Caco-2 (cell line): ENCODE measurements around the gene VENTX. TPM values are rescaled to one million over a fixed set of nuclear protein-coding genes. Genes with fewer than 3 reads are reported as not detected.

Experiments used
- BruUV-seq: library from RNA; stranded (reverse); fragments of 400-500 nt; replicated peaks from 2 replicates; lab custom pipeline; 2021; lab: Mats Ljungman, UMichigan
- CTCF ChIA-PET: fragments of 300-600 bp; sonication (Branson Sonifier 250); formaldehyde crosslinking; loops from one replicate; lab custom pipeline; 2022; ENCODE audit warnings: antibody characterized with exemption; lab: Charles Lee
- POLR2A ChIA-PET: fragments of 300-600 bp; sonication (Branson Sonifier 250); formaldehyde crosslinking; loops from one replicate; lab custom pipeline; 2022; ENCODE audit warnings: antibody characterized with exemption; lab: Charles Lee
- DNase-seq, 2 experiments: peaks; one replicate each; pipeline versions ENCODE4 v3.0.0 to v3.0.0-alpha.2; 2020 to 2022
- H3K27me3 ChIP-seq: replicated peaks from 2 replicates; pipeline ENCODE4 v1.6.0; 2011; ENCODE audit warnings: low read length; ENCODE audit not compliant: control insufficient read depth, insufficient read depth
- H3K36me3 ChIP-seq: 2 replicates; pipeline ENCODE4 v1.5.1; 2011; ENCODE audit warnings: low read length; ENCODE audit not compliant: control insufficient read depth, insufficient read depth
- H3K4me1 ChIP-seq: fragments of 250-450 bp; sonication (Bioruptor Pico); 2 replicates; pipeline ENCODE4 v1.5.1; 2020; ENCODE audit warnings: mild to moderate bottlenecking
- H3K4me3 ChIP-seq: 2 replicates; pipeline ENCODE4 v1.5.1; 2011; ENCODE audit warnings: low read depth, mild to moderate bottlenecking, control low read depth, low read length
- H3K9me3 ChIP-seq: fragments of 250-450 bp; sonication (Bioruptor Pico); 2 replicates; pipeline ENCODE4 v1.5.1; 2020; ENCODE audit warnings: mild to moderate bottlenecking, moderate library complexity
- H3K27ac Mint-ChIP-seq: one replicate; pipeline ENCODE4 v1.8.0; 2022; ENCODE audit warnings: mixed read lengths; ENCODE audit not compliant: unreplicated experiment
- H3K27me3 Mint-ChIP-seq: one replicate; pipeline ENCODE4 v1.8.0; 2022; ENCODE audit warnings: mixed read lengths; ENCODE audit not compliant: insufficient read depth, unreplicated experiment
- H3K36me3 Mint-ChIP-seq: one replicate; pipeline ENCODE4 v1.8.0; 2022; ENCODE audit warnings: mild to moderate bottlenecking, mixed read lengths; ENCODE audit not compliant: insufficient read depth, unreplicated experiment
- H3K4me1 Mint-ChIP-seq: one replicate; pipeline ENCODE4 v1.8.0; 2022; ENCODE audit warnings: low read depth, mixed read lengths; ENCODE audit not compliant: unreplicated experiment
- H3K4me3 Mint-ChIP-seq: one replicate; pipeline ENCODE4 v1.8.0; 2022; ENCODE audit warnings: mild to moderate bottlenecking, moderate library complexity, mixed read lengths; ENCODE audit not compliant: unreplicated experiment
- H3K9me3 Mint-ChIP-seq: one replicate; pipeline ENCODE4 v1.8.0; 2022; ENCODE audit warnings: mixed read lengths; ENCODE audit not compliant: unreplicated experiment
- intact Hi-C: fragments of 100-400 bp; cut with micrococcal nuclease; formaldehyde crosslinking; loops from one replicate; pipeline ENCODE4 v1.10.0; 2022; ENCODE audit not compliant: unreplicated experiment
- total RNA-seq: library from RNA; stranded (reverse); gene quantifications from 2 replicates; pipeline ENCODE4 v1.2.3, GENCODE V29; 2022
- TF ChIP-seq, protein P1 (sequence below), 2 experiments: fragments of 200-600 bp in 1 of 2; IDR thresholded peaks; 1 replicate in 1 of 2; 2 replicates in 1 of 2; pipeline versions ENCODE4 v1.5.1 to v1.8.0; 2011 to 2022; ENCODE audit warnings: antibody characterized with exemption in 1 of 2, control low read depth in 1 of 2, inconsistent platforms in 1 of 2, low read depth in 1 of 2, low read length in 1 of 2, mild to moderate bottlenecking in 1 of 2, moderate library complexity in 1 of 2; ENCODE audit not compliant: insufficient read depth in 1 of 2, severe bottlenecking in 1 of 2, unreplicated experiment in 1 of 2

Gene VENTX
- total RNA-seq, 1 experiment from 2014 or later = not detected

DNA sequence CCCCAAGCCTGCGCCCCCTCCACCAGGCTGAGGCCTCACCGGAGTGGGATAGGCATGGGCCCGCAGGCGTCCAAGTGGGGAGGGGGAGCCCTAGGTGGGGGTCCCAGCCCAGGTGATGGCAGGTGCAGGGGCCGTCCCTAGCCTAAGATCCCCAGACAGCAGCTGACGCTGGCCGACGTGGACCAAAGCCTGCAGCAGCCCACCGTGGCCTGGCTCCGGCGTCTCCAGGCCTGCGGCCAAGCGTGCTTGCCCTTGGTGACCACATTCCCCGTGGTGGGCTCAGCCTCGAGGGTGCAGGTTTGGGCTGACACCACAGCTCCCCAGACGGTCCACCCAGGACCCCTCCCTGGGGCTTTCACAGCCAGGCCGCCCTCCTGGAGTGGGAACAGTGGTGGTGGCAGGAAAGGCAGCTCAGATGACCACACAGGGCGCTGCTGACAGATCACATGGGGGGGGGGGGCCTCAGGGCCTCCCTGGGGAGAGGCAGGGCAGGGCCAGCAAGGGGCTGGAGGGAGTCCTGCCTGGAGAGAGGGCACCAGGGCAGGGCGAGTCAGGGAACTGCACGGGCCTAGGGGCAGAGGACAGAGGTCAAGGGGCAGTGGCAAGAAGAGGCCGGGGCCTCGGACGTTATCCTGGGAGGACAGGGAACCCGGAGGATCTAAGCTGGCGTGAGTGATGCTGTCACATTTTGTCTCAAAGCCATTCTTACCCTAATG, 39.8 kb downstream of the VENTX start:
- POLR2A ChIA-PET = interaction anchor here (0.6 kb wide), 1 partner anchor 62 kb away, joined by 6 read pairs; no protein-coding TSS in a partner anchor
- Histone ChIP-seq H3K4me1 (peaks cover 53% of the 10 kb centered on the region), H3K27me3 (no peaks in the 10 kb centered on the region), H3K36me3 (peaks cover 6% of the 10 kb centered on the region), H3K4me3 (no peak overlapping the region; the same call in 1 of the 2 replicates), H3K9me3 (no peaks in the 10 kb centered on the region)
- H3K27me3 Mint-ChIP-seq = no peaks in the 10 kb centered on the region
- BruUV-seq = no TSS peak
- CTCF ChIA-PET = interaction anchor here (0.6 to 1.5 kb wide), 6 partner anchors 9 to 160 kb away, joined by 3 to 6 read pairs (median 4); no protein-coding TSS in a partner anchor
- intact Hi-C loops = no loop called here
- H3K9me3 Mint-ChIP-seq = no peaks in the 10 kb centered on the region
- peaks cover 36% of the 10 kb centered on the region for H3K36me3 Mint-ChIP-seq
- H3K27ac Mint-ChIP-seq = peak overlapping the region; percentile 61
- peaks cover 11% of the 10 kb centered on the region for H3K4me1 Mint-ChIP-seq
- TF ChIP-seq, protein P1, sequence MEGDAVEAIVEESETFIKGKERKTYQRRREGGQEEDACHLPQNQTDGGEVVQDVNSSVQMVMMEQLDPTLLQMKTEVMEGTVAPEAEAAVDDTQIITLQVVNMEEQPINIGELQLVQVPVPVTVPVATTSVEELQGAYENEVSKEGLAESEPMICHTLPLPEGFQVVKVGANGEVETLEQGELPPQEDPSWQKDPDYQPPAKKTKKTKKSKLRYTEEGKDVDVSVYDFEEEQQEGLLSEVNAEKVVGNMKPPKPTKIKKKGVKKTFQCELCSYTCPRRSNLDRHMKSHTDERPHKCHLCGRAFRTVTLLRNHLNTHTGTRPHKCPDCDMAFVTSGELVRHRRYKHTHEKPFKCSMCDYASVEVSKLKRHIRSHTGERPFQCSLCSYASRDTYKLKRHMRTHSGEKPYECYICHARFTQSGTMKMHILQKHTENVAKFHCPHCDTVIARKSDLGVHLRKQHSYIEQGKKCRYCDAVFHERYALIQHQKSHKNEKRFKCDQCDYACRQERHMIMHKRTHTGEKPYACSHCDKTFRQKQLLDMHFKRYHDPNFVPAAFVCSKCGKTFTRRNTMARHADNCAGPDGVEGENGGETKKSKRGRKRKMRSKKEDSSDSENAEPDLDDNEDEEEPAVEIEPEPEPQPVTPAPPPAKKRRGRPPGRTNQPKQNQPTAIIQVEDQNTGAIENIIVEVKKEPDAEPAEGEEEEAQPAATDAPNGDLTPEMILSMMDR (IDR thresholded peaks at IDR 0.05; ENCODE audit: insufficient read depth in 1 of 2, low read depth in 1 of 2, low read length in 1 of 2, severe bottlenecking in 1 of 2, unreplicated experiment in 1 of 2) = no peak
- no peak for DNase-seq
- peak overlapping the region; percentile 62 for H3K4me3 Mint-ChIP-seq

DNA sequence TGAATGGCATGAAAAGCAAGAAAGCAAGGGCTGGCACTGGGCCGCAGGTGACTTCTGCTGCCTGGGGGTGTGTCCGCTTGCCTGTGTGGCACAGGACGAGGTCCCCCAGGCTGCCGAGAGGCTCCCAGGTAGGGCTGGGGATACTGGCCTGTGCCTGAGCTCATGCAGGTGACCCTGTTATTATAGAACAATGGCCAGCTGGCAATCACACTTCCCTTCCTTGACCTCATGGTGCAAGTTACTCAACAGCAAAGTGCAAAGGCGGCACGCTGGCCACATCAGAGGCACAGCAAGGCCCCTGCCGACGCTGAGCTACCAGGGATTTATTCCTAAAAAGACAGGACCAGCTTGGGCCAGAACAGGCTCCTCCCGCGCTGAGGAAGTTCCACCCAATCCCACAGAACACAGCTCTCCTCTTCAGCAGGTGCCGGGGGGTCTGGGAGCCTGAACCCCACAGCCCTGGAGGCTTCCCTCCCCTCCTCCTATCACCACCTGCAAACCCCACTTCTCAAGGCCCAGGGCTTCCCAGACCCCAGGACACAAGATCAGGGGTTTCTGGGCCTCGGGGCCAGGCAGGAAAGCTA, 40.4 kb downstream of the VENTX start:
- Histone ChIP-seq H3K4me3 (no peak overlapping the region), H3K9me3 (no peaks in the 10 kb centered on the region), H3K27me3 (no peaks in the 10 kb centered on the region), H3K4me1 (peaks cover 53% of the 10 kb centered on the region), H3K36me3 (peaks cover 7% of the 10 kb centered on the region)
- Mint-ChIP-seq H3K36me3 (peaks cover 37% of the 10 kb centered on the region), H3K4me1 (peaks cover 11% of the 10 kb centered on the region), H3K27me3 (no peaks in the 10 kb centered on the region), H3K9me3 (no peaks in the 10 kb centered on the region), H3K4me3 (peak overlapping the region; percentile 33), H3K27ac (peak overlapping the region; percentile 74)
- DNase-seq = no peak
- ChIA-PET CTCF (interaction anchor here (0.8 to 1.5 kb wide), 7 partner anchors 9 to 159 kb away, joined by 3 to 7 read pairs (median 5); no protein-coding TSS in a partner anchor), POLR2A (interaction anchor here (0.6 to 1.1 kb wide), 3 partner anchors 30 to 80 kb away, joined by 3 to 5 read pairs (median 4); partner anchors contain the start of gene FUOM)
- intact Hi-C loops = loop anchor here (1.0 to 2.0 kb wide), 3 partner anchors 21 to 31 kb away; no protein-coding TSS in a partner anchor
- no TSS peak for BruUV-seq
- TF ChIP-seq, protein P1 (IDR thresholded peaks at IDR 0.05; ENCODE audit: insufficient read depth in 1 of 2, low read depth in 1 of 2, low read length in 1 of 2, severe bottlenecking in 1 of 2, unreplicated experiment in 1 of 2) = no peak

DNA sequence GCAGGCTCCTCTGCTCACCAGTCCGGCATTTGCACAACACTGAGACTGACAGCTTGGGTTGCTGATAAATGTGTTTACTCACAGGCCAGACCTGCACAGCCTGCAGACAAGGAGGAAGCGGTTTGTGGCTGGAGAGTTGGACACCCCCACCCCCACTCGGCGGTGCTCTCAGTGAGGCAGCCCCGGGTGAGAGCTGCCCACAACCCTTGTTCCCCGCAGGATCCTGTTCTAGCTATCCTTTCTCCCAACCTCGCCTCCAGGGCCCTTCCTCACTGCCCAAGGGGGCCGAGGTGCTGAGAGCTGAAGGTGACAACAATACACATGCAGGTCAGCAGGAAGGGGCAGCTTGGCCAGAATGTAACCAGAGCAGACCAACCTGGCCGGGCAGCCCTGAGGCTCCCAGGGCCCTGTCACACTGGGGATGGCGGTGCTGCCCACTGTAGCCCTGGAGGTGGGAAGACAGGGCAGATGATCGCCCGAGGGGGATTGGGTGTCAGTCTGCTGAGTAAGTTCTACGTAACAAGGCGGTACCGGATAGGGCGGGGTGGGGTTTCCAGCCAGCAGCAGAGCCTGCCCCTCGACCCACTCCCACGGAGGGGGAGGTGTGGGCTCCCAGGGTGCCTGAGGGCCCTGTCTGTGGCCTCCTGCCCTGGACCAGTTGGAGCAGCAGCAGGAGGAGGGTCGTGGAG, 41.1 kb downstream of the VENTX start:
- no peaks in the 10 kb centered on the region for H3K27me3 ChIP-seq
- Mint-ChIP-seq H3K9me3 (no peaks in the 10 kb centered on the region), H3K4me3 (peak overlapping the region; percentile 33), H3K27ac (peak overlapping the region; percentile 74), H3K27me3 (no peaks in the 10 kb centered on the region), H3K36me3 (peaks cover 37% of the 10 kb centered on the region), H3K4me1 (peaks cover 11% of the 10 kb centered on the region)
- H3K36me3 ChIP-seq = peaks cover 7% of the 10 kb centered on the region
- H3K9me3 ChIP-seq = no peaks in the 10 kb centered on the region
- TF ChIP-seq, protein P1 (IDR thresholded peaks at IDR 0.05; ENCODE audit: insufficient read depth in 1 of 2, low read depth in 1 of 2, low read length in 1 of 2, severe bottlenecking in 1 of 2, unreplicated experiment in 1 of 2) = no peak
- no TSS peak for BruUV-seq
- peaks cover 53% of the 10 kb centered on the region for H3K4me1 ChIP-seq
- intact Hi-C loops = loop anchor here (1.0 to 2.0 kb wide), 3 partner anchors 22 to 31 kb away; no protein-coding TSS in a partner anchor
- no peak overlapping the region for H3K4me3 ChIP-seq
- POLR2A ChIA-PET = interaction anchor here (0.6 to 1.1 kb wide), 3 partner anchors 29 to 79 kb away, joined by 3 to 5 read pairs (median 4); partner anchors contain the start of gene FUOM
- peak; percentile 80 to 86 for DNase-seq
- CTCF ChIA-PET = interaction anchor here (0.5 to 1.5 kb wide), 8 partner anchors 8 to 489 kb away, joined by 3 to 7 read pairs (median 4); no protein-coding TSS in a partner anchor
